MM.1S (cell line): ENCODE results near the gene ADARB2.

Experiments
- DNase-seq: peaks from one replicate; pipeline ENCODE4 v3.0.0-alpha.2; 2015
- H2AFZ ChIP-seq: fragments of 300-600 bp; sonication (generic); 2 replicates; pipeline ENCODE4 v1.6.0; 2016; ENCODE audit warnings: antibody characterized with exemption, low read length
- H3F3A ChIP-seq: fragments of 300-600 bp; sonication (generic); 2 replicates; pipeline ENCODE4 v1.6.1; 2016; ENCODE audit warnings: mild to moderate bottlenecking, antibody characterized with exemption, low read length, moderate library complexity, mixed read lengths; ENCODE audit not compliant: insufficient read depth
- H3K27ac ChIP-seq: fragments of 300-600 bp; sonication (generic); 2 replicates; pipeline ENCODE4 v1.5.1; 2016; ENCODE audit warnings: mild to moderate bottlenecking, low read length
- H3K27me3 ChIP-seq: fragments of 300-600 bp; sonication (generic); replicated peaks from 2 replicates; pipeline ENCODE4 v1.6.0; 2016; ENCODE audit warnings: low read length; ENCODE audit not compliant: insufficient read depth
- H3K36me3 ChIP-seq: fragments of 300-600 bp; sonication (generic); replicated peaks from 2 replicates; pipeline ENCODE4 v1.6.1; 2016; ENCODE audit warnings: mild to moderate bottlenecking, low read length, mixed read lengths; ENCODE audit not compliant: insufficient read depth
- H3K4me1 ChIP-seq: fragments of 300-600 bp; sonication (generic); 2 replicates; pipeline ENCODE4 v1.6.1; 2016; ENCODE audit warnings: low read length, mixed read lengths
- H3K4me2 ChIP-seq: fragments of 300-600 bp; sonication (generic); 2 replicates; pipeline ENCODE4 v1.6.0; 2016; ENCODE audit warnings: low read depth, low read length
- H3K4me3 ChIP-seq: fragments of 300-600 bp; sonication (generic); 2 replicates; pipeline ENCODE4 v1.5.1; 2016; ENCODE audit warnings: low read length, mixed read lengths
- H3K79me2 ChIP-seq: fragments of 300-600 bp; sonication (generic); 2 replicates; pipeline ENCODE4 v1.6.1; 2016; ENCODE audit warnings: mixed run types, low read length, mixed read lengths
- H3K9ac ChIP-seq: fragments of 300-600 bp; sonication (generic); 2 replicates; pipeline ENCODE4 v1.6.1; 2016; ENCODE audit warnings: low read length, mixed read lengths
- H3K9me2 ChIP-seq: fragments of 300-600 bp; sonication (generic); replicated peaks from 2 replicates; pipeline ENCODE4 v1.6.1; 2016; ENCODE audit warnings: mild to moderate bottlenecking, low read length, mixed read lengths; ENCODE audit not compliant: insufficient read depth
- H3K9me3 ChIP-seq: fragments of 300-600 bp; sonication (generic); replicated peaks from 2 replicates; pipeline ENCODE4 v1.6.1; 2016; ENCODE audit warnings: mild to moderate bottlenecking, low read length, mixed read lengths; ENCODE audit not compliant: insufficient read depth
- H4K20me1 ChIP-seq: fragments of 300-600 bp; sonication (generic); 2 replicates; pipeline ENCODE4 v1.6.1; 2016; ENCODE audit warnings: mild to moderate bottlenecking, low read length, moderate library complexity, mixed read lengths; ENCODE audit not compliant: insufficient read depth
- EZH2 ChIP-seq: fragments of 300-600 bp; sonication (generic); optimal IDR thresholded peaks from 2 replicates; pipeline ENCODE3; 2017; ENCODE audit warnings: low read depth, mild to moderate bottlenecking, antibody characterized with exemption, low read length, mixed read lengths
- EZH2phosphoT487 ChIP-seq: fragments of 300-600 bp; sonication (generic); IDR thresholded peaks from 2 replicates; pipeline ENCODE4 v1.6.1; 2018; ENCODE audit warnings: antibody characterized with exemption, low read length
- TF ChIP-seq, protein P1 (sequence below): fragments of 300-600 bp; sonication (generic); IDR thresholded peaks from 2 replicates; pipeline ENCODE4 v1.5.1; 2016; ENCODE audit warnings: antibody characterized with exemption, low read length, mixed read lengths

ADARB2 gene

DNA sequence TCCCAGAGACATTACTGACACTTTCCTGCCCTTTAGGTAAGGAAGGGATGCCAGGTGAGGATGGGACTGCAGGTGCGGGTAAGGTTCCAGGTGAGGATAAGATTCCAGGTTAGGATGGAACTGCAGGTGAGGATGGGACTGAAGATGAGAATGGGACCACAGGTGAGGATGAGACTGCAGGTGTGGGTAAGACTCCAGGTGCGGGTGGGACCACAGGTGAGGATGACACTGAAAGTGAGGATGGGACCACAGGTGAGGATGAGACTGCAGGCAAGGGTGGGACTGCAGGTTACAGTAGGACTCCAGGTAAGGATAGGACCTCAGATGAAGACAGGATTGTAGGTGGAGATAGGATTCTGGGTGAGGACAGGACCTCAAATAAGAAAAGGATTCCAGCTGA, 358.9 kb downstream of the ADARB2 start:
- TF ChIP-seq, protein P1, sequence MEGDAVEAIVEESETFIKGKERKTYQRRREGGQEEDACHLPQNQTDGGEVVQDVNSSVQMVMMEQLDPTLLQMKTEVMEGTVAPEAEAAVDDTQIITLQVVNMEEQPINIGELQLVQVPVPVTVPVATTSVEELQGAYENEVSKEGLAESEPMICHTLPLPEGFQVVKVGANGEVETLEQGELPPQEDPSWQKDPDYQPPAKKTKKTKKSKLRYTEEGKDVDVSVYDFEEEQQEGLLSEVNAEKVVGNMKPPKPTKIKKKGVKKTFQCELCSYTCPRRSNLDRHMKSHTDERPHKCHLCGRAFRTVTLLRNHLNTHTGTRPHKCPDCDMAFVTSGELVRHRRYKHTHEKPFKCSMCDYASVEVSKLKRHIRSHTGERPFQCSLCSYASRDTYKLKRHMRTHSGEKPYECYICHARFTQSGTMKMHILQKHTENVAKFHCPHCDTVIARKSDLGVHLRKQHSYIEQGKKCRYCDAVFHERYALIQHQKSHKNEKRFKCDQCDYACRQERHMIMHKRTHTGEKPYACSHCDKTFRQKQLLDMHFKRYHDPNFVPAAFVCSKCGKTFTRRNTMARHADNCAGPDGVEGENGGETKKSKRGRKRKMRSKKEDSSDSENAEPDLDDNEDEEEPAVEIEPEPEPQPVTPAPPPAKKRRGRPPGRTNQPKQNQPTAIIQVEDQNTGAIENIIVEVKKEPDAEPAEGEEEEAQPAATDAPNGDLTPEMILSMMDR: no peak
- TF ChIP-seq EZH2 (no peak), EZH2phosphoT487 (no peak)

DNA sequence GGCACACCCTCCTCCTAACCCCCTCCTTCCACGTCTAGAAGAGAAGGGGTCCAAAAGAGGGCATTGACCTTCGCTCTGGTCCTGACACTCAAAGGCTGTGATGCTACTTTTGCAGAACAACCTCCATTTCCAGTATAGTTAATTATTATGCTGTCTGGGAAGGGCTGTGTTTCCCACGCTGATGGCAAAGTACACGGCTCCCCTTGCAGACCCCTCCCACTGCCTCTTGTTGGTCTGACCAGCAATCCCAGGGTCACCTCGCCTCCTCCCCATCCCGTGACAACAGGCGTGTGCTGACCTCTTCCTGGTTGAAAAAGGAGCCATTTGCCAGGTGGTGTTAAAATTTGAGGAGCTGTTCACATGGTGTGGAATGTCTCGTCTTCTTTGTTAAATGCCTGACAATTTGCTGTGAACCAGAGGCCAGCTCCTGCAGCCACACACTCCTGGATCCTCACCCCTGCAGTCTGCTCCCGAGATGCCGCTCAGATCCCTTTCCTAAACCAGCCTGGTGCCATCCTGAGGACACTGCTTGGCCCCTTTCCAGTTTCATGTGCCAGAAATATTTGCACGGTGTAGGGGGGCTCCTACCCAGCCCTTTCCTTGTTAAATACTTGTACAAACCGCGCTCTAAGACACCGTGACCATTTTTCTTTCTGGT, 359.5 kb downstream of the ADARB2 start:
- no peak overlapping the region for H3K27ac ChIP-seq
- H3K4me3 ChIP-seq: no peak overlapping the region
- H3K9ac ChIP-seq: no peak overlapping the region
- no peak overlapping the region for H3K4me2 ChIP-seq
- no peak overlapping the region for H2AFZ ChIP-seq
- H4K20me1 ChIP-seq: no peaks in the 10 kb centered on the region
- no peaks in the 10 kb centered on the region; the same call in 1 of the 2 replicates for H3K27me3 ChIP-seq
- no peaks in the 10 kb centered on the region for H3K9me2 ChIP-seq
- H3K36me3 ChIP-seq: no peaks in the 10 kb centered on the region
- H3K79me2 ChIP-seq: no peaks in the 10 kb centered on the region
- H3F3A ChIP-seq: no peaks in the 10 kb centered on the region
- TF ChIP-seq, protein P1: no peak
- TF ChIP-seq EZH2phosphoT487 (no peak), EZH2 (no peak)
- DNase-seq: no peak
- H3K4me1 ChIP-seq: no peaks in the 10 kb centered on the region
- no peaks in the 10 kb centered on the region for H3K9me3 ChIP-seq

More for the DNA sequence above, 358.9 kb downstream of the ADARB2 start:
- Histone ChIP-seq H3F3A (no peaks in the 10 kb centered on the region), H4K20me1 (no peaks in the 10 kb centered on the region), H3K79me2 (no peaks in the 10 kb centered on the region), H3K4me2 (no peak overlapping the region), H3K4me1 (no peaks in the 10 kb centered on the region), H3K27me3 (no peaks in the 10 kb centered on the region; the same call in 1 of the 2 replicates), H3K9me3 (no peaks in the 10 kb centered on the region), H3K9ac (no peak overlapping the region), H3K36me3 (no peaks in the 10 kb centered on the region), H3K9me2 (no peaks in the 10 kb centered on the region), H3K27ac (no peak overlapping the region), H2AFZ (no peak overlapping the region), H3K4me3 (no peak overlapping the region)
- no peak for DNase-seq

DNA sequence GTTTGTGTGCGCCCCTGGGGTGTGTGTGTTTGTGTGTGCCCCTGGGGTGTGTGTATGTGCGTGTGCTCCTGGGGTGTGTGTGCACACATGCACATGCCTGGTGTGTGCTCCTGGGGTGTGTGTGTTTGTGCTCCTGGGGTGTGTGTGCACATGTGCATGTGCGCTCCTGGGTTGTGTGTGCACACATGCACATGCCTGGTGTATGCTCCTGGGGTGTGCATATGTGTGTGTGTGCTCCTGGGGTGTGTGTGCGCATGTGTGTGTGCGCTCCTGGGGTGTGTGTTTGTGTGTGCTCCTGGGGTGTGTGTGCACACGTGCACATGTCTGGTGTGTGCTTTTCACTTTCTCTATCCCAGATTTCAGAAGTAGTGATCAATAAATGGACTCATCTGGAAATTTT, 360.1 kb downstream of the ADARB2 start:
- H3K4me3 ChIP-seq: no peak overlapping the region

More for the DNA sequence above, 360.1 kb downstream of the ADARB2 start:
- no peaks in the 10 kb centered on the region for H3K9me3 ChIP-seq
- H3F3A ChIP-seq: no peaks in the 10 kb centered on the region
- H3K27me3 ChIP-seq: no peaks in the 10 kb centered on the region; the same call in 1 of the 2 replicates
- H3K36me3 ChIP-seq: no peaks in the 10 kb centered on the region
- DNase-seq: no peak
- H3K4me2 ChIP-seq: no peak overlapping the region
- no peaks in the 10 kb centered on the region for H4K20me1 ChIP-seq
- no peaks in the 10 kb centered on the region for H3K79me2 ChIP-seq
- no peak overlapping the region for H3K27ac ChIP-seq
- no peaks in the 10 kb centered on the region for H3K9me2 ChIP-seq
- H2AFZ ChIP-seq: no peak overlapping the region
- no peak overlapping the region for H3K9ac ChIP-seq
- TF ChIP-seq EZH2: no peak
- TF ChIP-seq, protein P1: no peak
- TF ChIP-seq EZH2phosphoT487: no peak
- H3K4me1 ChIP-seq: no peaks in the 10 kb centered on the region
